HG02884 (cell line): ENCODE data around the gene BCL11A.

Experiments used
- ATAC-seq: cut with Tn5 transposase; IDR thresholded peaks from one replicate; pipeline ENCODE4 v1.9.1; 2021; ENCODE audit warnings: mild to moderate bottlenecking, moderate library complexity; ENCODE audit not compliant: unreplicated experiment

BCL11A gene

GRCh38 chr2:60529136-60529784, 24.2 kb downstream of the BCL11A start:
- ATAC-seq, result no peak

- ATAC-seq, result no peak
Measured at GRCh38 chr2:60528281-60529020, 25.0 kb downstream of the BCL11A start.

GRCh38 chr2:60527762-60528161, 25.7 kb downstream of the BCL11A start:
- no peak for ATAC-seq

- no peak for ATAC-seq
Measured at GRCh38 chr2:60526623-60527022, 26.8 kb downstream of the BCL11A start.

- peak; percentile 28 for ATAC-seq
Measured at GRCh38 chr2:60525899-60526298, 27.6 kb downstream of the BCL11A start.

GRCh38 chr2:60524874-60525273, 28.6 kb downstream of the BCL11A start:
- ATAC-seq, result no peak

- ATAC-seq, result no peak
Measured at GRCh38 chr2:60523963-60524362, 29.5 kb downstream of the BCL11A start.

GRCh38 chr2:60522462-60522861, 31.0 kb downstream of the BCL11A start:
- no peak for ATAC-seq

GRCh38 chr2:60521626-60522025, 31.8 kb downstream of the BCL11A start:
- no peak for ATAC-seq

GRCh38 chr2:60520917-60521539, 32.4 kb downstream of the BCL11A start:
- no peak for ATAC-seq

GRCh38 chr2:60520151-60520876, 33.1 kb downstream of the BCL11A start:
- no peak for ATAC-seq

GRCh38 chr2:60519231-60519863, 34.1 kb downstream of the BCL11A start:
- ATAC-seq, result no peak

- ATAC-seq, result no peak
Measured at GRCh38 chr2:60518567-60518966, 34.9 kb downstream of the BCL11A start.

- no peak for ATAC-seq
Measured at GRCh38 chr2:60517446-60517845, 36.0 kb downstream of the BCL11A start.

- no peak for ATAC-seq
Measured at GRCh38 chr2:60516826-60517225, 36.6 kb downstream of the BCL11A start.

GRCh38 chr2:60516383-60516811, 37.1 kb downstream of the BCL11A start:
- peak; percentile 5 for ATAC-seq

- peak; percentile 79 for ATAC-seq
Measured at GRCh38 chr2:60515721-60516226, 37.7 kb downstream of the BCL11A start.

GRCh38 chr2:60513996-60514395, 39.5 kb downstream of the BCL11A start:
- ATAC-seq, result no peak

- no peak for ATAC-seq
Measured at GRCh38 chr2:60513191-60513590, 40.3 kb downstream of the BCL11A start.

- no peak for ATAC-seq
Measured at GRCh38 chr2:60512641-60513040, 40.8 kb downstream of the BCL11A start.
